ENCODE measurements around the gene ADGRG3. TPM values are rescaled to one million over a fixed set of nuclear protein-coding genes. Genes with fewer than 3 reads are reported as not detected.

The ADGRG3 gene
- total and polyA plus RNA-seq, 2 of the 13 experiments (the other 11 are each of a cell fraction or from before 2014, with no cell fraction given): 2.7 to 11.8 TPM

DNA sequence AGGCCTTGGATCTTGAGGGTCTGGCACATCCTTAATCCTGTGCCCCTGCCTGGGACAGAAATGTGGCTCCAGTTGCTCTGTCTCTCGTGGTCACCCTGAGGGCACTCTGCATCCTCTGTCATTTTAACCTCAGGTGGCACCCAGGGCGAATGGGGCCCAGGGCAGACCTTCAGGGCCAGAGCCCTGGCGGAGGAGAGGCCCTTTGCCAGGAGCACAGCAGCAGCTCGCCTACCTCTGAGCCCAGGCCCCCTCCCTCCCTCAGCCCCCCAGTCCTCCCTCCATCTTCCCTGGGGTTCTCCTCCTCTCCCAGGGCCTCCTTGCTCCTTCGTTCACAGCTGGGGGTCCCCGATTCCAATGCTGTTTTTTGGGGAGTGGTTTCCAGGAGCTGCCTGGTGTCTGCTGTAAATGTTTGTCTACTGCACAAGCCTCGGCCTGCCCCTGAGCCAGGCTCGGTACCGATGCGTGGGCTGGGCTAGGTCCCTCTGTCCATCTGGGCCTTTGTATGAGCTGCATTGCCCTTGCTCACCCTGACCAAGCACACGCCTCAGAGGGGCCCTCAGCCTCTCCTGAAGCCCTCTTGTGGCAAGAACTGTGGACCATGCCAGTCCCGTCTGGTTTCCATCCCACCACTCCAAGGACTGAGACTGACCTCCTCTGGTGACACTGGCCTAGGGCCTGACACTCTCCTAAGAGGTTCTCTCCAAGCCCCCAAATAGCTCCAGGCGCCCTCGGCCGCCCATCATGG is 4.0 kb upstream of the ADGRG3 start (continued):
- TF ChIP-seq, protein P1, sequence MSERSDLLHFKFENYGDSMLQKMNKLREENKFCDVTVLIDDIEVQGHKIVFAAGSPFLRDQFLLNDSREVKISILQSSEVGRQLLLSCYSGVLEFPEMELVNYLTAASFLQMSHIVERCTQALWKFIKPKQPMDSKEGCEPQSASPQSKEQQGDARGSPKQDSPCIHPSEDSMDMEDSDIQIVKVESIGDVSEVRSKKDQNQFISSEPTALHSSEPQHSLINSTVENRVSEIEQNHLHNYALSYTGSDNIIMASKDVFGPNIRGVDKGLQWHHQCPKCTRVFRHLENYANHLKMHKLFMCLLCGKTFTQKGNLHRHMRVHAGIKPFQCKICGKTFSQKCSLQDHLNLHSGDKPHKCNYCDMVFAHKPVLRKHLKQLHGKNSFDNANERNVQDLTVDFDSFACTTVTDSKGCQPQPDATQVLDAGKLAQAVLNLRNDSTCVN (CRISPR knock-in tag; IDR thresholded peaks at IDR 0.05; ENCODE audit: borderline replicate concordance): no peak
- TF ChIP-seq, protein P2, sequence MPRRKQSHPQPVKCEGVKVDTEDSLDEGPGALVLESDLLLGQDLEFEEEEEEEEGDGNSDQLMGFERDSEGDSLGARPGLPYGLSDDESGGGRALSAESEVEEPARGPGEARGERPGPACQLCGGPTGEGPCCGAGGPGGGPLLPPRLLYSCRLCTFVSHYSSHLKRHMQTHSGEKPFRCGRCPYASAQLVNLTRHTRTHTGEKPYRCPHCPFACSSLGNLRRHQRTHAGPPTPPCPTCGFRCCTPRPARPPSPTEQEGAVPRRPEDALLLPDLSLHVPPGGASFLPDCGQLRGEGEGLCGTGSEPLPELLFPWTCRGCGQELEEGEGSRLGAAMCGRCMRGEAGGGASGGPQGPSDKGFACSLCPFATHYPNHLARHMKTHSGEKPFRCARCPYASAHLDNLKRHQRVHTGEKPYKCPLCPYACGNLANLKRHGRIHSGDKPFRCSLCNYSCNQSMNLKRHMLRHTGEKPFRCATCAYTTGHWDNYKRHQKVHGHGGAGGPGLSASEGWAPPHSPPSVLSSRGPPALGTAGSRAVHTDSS (CRISPR knock-in tag; conservative IDR thresholded peaks at IDR 0.05): no peak
- TF ChIP-seq PHF20 (CRISPR knock-in tag; IDR thresholded peaks at IDR 0.05) (no peak), YEATS4 (CRISPR knock-in tag; IDR thresholded peaks at IDR 0.05; ENCODE audit: borderline replicate concordance) (no peak), ZSCAN9 (CRISPR knock-in tag; IDR thresholded peaks at IDR 0.05; ENCODE audit: borderline replicate concordance) (no peak), ZNF274 (CRISPR knock-in tag; IDR thresholded peaks at IDR 0.05) (no peak), MBD4 (IDR thresholded peaks at IDR 0.05; ENCODE audit: borderline replicate concordance, low read length) (no peak), HMGA1 (CRISPR knock-in tag; conservative IDR thresholded peaks at IDR 0.05) (no peak), TRIM24 (CRISPR knock-in tag; IDR thresholded peaks at IDR 0.05) (no peak), ZBTB1 (CRISPR knock-in tag; IDR thresholded peaks at IDR 0.05; ENCODE audit: borderline replicate concordance) (no peak)
- TF ChIP-seq, protein P3, sequence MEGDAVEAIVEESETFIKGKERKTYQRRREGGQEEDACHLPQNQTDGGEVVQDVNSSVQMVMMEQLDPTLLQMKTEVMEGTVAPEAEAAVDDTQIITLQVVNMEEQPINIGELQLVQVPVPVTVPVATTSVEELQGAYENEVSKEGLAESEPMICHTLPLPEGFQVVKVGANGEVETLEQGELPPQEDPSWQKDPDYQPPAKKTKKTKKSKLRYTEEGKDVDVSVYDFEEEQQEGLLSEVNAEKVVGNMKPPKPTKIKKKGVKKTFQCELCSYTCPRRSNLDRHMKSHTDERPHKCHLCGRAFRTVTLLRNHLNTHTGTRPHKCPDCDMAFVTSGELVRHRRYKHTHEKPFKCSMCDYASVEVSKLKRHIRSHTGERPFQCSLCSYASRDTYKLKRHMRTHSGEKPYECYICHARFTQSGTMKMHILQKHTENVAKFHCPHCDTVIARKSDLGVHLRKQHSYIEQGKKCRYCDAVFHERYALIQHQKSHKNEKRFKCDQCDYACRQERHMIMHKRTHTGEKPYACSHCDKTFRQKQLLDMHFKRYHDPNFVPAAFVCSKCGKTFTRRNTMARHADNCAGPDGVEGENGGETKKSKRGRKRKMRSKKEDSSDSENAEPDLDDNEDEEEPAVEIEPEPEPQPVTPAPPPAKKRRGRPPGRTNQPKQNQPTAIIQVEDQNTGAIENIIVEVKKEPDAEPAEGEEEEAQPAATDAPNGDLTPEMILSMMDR (CRISPR knock-in tag; IDR thresholded peaks at IDR 0.05): peak; percentile 38
- TF ChIP-seq, protein P4, sequence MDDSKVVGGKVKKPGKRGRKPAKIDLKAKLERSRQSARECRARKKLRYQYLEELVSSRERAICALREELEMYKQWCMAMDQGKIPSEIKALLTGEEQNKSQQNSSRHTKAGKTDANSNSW (CRISPR knock-in tag; IDR thresholded peaks at IDR 0.05; ENCODE audit: borderline replicate concordance): no peak

Measured in HepG2 (cell line).